Endothelial cell (in vitro differentiated cells): ENCODE measurements around the gene TBL1Y. TPM values are rescaled to one million over a fixed set of nuclear protein-coding genes. Genes with fewer than 3 reads are reported as not detected.
"Not testable (repeated sequence)": the region's sequence is repeated elsewhere in the genome, so short reads cannot be mapped to it uniquely, and the experiment has no call there.

Source experiments
- DNase-seq: peaks from one replicate; pipeline ENCODE4 v3.0.0; 2021; ENCODE audit warnings: low spot score
- H3K27ac Mint-ChIP-seq: one replicate; pipeline ENCODE4 v1.8.0; 2021; ENCODE audit warnings: mixed read lengths, inconsistent platforms; ENCODE audit not compliant: unreplicated experiment
- H3K27me3 Mint-ChIP-seq: one replicate; pipeline ENCODE4 v1.8.0; 2021; ENCODE audit warnings: mild to moderate bottlenecking, moderate library complexity, mixed read lengths, inconsistent platforms; ENCODE audit not compliant: unreplicated experiment
- H3K36me3 Mint-ChIP-seq: one replicate; pipeline ENCODE4 v1.8.0; 2021; ENCODE audit warnings: mild to moderate bottlenecking, low read depth, mixed read lengths, inconsistent platforms; ENCODE audit not compliant: unreplicated experiment
- H3K4me1 Mint-ChIP-seq: one replicate; pipeline ENCODE4 v1.8.0; 2021; ENCODE audit warnings: mild to moderate bottlenecking, mixed read lengths, inconsistent platforms; ENCODE audit not compliant: unreplicated experiment
- H3K4me3 Mint-ChIP-seq: one replicate; pipeline ENCODE4 v1.8.0; 2021; ENCODE audit warnings: mild to moderate bottlenecking, mixed read lengths, inconsistent platforms; ENCODE audit not compliant: unreplicated experiment
- H3K9me3 Mint-ChIP-seq: one replicate; pipeline ENCODE4 v1.8.0; 2021; ENCODE audit warnings: mixed read lengths, inconsistent platforms; ENCODE audit not compliant: unreplicated experiment
- long read RNA-seq: library from polyadenylated mRNA; unstranded; transcript quantifications from one replicate; pipeline ENCODE4 v2.0.0, GENCODE V29; 2020; ENCODE audit not compliant: unreplicated experiment
- total RNA-seq: library from RNA; stranded (reverse); fragmentation: NEBNext Ultra II Directional; extraction: Animal tissue kit (Norgen Biotek cat#: 25700); gene quantifications from one replicate; pipeline ENCODE4 v1.2.1, GENCODE V29; 2021; ENCODE audit not compliant: unreplicated experiment
- TF ChIP-seq, protein P1 (sequence below): fragments of 200-600 bp; sonication (generic); IDR thresholded peaks from one replicate; pipeline ENCODE4 v1.5.0; 2021; ENCODE audit warnings: antibody characterized with exemption; ENCODE audit not compliant: unreplicated experiment

Gene TBL1Y
- total RNA-seq, result 0.97 TPM
- long read RNA-seq, partial matches to known transcripts, result 0 of 2 reads
- long read RNA-seq, other reads (novel, unspliced or antisense), result 2 of 2 reads

DNA sequence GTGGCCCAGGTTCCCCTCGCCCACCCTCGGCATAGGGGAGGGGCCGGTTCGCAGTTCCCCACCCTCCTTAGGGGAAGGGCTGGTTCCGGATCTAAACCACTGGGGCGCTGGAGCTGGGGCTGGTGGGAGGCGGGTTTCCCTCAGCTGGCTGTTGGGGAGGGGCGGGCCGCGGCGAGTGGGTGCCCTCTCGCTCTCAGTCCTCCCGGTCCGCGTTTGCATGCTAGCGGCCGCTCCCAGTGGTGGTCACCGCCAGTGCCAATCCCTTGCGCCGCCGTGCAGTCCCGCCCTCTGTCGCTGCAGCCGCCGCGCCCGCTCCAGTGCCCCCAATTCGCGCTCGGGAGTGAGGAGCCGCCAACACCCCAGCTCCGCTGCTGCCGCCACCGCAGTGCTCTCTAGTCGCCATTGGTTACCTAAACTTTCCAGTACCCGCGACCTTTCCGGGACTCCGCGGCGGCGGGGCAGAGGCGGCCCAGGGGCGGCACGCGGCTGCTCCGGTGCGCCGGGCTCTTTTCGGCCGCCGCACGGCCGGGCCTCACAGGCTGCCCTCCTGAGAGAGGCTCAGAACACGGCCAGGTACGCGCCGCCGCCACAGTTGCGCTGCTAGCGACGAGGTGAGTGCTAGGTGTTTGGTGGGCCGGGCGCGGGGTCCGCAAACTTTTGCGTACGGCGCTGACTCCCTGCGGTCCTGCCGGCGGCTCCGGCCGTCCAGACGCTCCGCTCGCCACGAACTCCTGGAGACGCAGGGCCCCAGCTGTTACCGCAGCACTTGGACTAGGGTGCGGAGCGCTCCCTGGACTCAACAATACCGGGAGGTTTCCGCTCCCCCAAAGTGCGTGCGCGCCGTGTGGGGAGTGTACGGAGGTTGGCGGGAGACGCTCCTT lies at the start of gene TBL1Y:
TSS of gene TBL1Y (plus strand) at position 326 of the 881 bp plus-strand sequence. CDS start 114,388 bp downstream, outside the sequence.
- H3K4me3 Mint-ChIP-seq, result peak within 1 kb of the TSS; percentile 85
- peaks cover 3% of the 10 kb centered on the region for H3K4me1 Mint-ChIP-seq
- TF ChIP-seq, protein P1, sequence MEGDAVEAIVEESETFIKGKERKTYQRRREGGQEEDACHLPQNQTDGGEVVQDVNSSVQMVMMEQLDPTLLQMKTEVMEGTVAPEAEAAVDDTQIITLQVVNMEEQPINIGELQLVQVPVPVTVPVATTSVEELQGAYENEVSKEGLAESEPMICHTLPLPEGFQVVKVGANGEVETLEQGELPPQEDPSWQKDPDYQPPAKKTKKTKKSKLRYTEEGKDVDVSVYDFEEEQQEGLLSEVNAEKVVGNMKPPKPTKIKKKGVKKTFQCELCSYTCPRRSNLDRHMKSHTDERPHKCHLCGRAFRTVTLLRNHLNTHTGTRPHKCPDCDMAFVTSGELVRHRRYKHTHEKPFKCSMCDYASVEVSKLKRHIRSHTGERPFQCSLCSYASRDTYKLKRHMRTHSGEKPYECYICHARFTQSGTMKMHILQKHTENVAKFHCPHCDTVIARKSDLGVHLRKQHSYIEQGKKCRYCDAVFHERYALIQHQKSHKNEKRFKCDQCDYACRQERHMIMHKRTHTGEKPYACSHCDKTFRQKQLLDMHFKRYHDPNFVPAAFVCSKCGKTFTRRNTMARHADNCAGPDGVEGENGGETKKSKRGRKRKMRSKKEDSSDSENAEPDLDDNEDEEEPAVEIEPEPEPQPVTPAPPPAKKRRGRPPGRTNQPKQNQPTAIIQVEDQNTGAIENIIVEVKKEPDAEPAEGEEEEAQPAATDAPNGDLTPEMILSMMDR, result no peak
- H3K9me3 Mint-ChIP-seq, result no peaks in the 10 kb centered on the region
- H3K27ac Mint-ChIP-seq, result no peak within 1 kb of the TSS
- H3K27me3 Mint-ChIP-seq, result peaks cover 2% of the 10 kb centered on the region
- no peaks in the 10 kb centered on the region for H3K36me3 Mint-ChIP-seq
- DNase-seq, result peak; percentile 38

DNA sequence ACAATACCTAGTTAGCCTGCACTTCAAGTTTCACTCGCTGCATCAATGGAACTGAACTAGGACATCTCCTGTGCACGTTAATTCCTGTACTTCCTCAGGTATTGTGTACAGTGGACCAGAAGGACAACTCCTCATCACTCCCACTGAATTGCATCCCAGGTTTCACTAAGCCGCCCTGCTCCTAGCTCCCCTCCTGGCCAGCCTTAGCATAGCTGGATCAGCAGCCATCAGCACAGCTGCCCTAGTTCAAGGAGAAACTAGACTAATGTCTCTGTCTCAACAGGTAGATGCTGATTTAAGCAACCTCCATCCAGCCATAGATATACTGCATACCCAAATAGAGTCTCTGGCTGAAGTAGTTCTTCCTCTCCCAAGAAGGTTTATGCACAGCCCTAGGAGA lies 16.0 kb upstream of the TBL1Y start:
- peaks cover 4% of the 10 kb centered on the region for H3K27me3 Mint-ChIP-seq

DNA sequence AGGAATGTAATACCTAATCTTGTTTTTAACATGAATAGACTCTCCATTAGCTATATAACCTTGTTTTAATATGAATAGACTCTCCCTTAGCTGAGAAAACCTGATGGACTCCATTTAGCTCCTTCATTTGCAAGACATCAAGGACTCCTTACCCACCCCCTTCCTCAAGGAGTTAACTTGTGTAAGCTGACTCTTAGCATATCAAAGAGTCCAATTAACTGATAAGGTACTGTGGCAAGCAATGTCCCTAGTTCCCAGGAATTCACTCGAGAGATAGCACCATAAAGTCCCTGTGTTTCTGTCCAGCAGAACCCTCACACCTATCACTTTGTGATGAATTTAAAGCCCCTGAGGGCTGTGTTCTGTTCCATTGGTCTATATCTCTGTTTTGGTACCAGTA lies 15.3 kb upstream of the TBL1Y start:
- Mint-ChIP-seq H3K4me3 (no peak overlapping the region), H3K27ac (no peak overlapping the region), H3K4me1 (no peaks in the 10 kb centered on the region), H3K36me3 (no peaks in the 10 kb centered on the region), H3K9me3 (no peaks in the 10 kb centered on the region), H3K27me3 (peaks cover 4% of the 10 kb centered on the region)
- TF ChIP-seq, protein P1, result no peak
- DNase-seq, result no peak

More for the DNA sequence above, 16.0 kb upstream of the TBL1Y start:
- no peak overlapping the region for H3K4me3 Mint-ChIP-seq
- no peaks in the 10 kb centered on the region for H3K36me3 Mint-ChIP-seq
- no peaks in the 10 kb centered on the region for H3K9me3 Mint-ChIP-seq
- H3K27ac Mint-ChIP-seq, result no peak overlapping the region
- no peak for DNase-seq
- TF ChIP-seq, protein P1, result no peak
- no peaks in the 10 kb centered on the region for H3K4me1 Mint-ChIP-seq

DNA sequence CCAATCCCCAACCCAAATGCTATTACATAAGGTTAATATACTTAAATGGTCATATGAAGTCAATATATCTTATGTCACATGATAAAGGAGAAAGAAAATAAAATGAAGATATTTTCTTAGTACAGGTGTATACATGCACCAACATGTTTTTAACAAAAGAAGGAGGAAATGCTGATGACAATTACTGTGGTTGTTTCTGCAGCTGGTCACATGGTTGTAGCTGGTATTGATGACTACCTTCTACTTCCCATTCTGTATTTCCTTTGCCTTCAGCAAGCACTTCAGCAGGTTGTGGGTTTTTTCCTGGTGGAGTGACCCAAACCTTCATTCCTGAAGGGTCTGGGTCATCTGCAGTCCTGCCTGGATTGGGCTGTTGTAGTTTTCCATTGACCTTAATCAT lies 8.4 kb upstream of the TBL1Y start:
- H3K4me1 Mint-ChIP-seq, H3K27ac Mint-ChIP-seq, H3K4me3 Mint-ChIP-seq, DNase-seq, H3K36me3 Mint-ChIP-seq, H3K27me3 Mint-ChIP-seq, H3K9me3 Mint-ChIP-seq: not testable (repeated sequence)

DNA sequence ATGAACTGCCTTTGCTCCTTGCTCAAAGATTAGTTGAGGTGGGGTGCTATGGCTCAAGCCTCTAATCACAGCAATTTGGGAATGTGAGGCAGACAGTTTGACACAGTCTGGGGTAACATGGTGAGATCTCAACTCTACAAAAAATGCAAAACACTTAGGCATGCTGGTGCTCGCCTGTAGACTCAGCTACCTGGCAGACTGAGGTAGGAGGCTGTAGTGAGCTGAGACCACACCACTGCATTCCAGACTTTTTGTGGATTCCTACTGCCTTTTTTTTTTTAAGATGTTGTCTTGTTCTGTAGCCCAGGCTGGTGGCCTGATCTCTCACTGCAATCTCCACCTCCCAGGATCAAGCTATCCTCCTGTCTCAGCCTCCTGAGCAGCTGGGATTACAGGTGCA lies 2.9 kb upstream of the TBL1Y start:
- no peak overlapping the region for H3K4me3 Mint-ChIP-seq
- no peaks in the 10 kb centered on the region for H3K9me3 Mint-ChIP-seq
- TF ChIP-seq, protein P1, result no peak
- peaks cover 3% of the 10 kb centered on the region for H3K4me1 Mint-ChIP-seq
- no peak overlapping the region for H3K27ac Mint-ChIP-seq
- H3K36me3 Mint-ChIP-seq, result no peaks in the 10 kb centered on the region
- H3K27me3 Mint-ChIP-seq, result peaks cover 2% of the 10 kb centered on the region
- DNase-seq, result no peak

DNA sequence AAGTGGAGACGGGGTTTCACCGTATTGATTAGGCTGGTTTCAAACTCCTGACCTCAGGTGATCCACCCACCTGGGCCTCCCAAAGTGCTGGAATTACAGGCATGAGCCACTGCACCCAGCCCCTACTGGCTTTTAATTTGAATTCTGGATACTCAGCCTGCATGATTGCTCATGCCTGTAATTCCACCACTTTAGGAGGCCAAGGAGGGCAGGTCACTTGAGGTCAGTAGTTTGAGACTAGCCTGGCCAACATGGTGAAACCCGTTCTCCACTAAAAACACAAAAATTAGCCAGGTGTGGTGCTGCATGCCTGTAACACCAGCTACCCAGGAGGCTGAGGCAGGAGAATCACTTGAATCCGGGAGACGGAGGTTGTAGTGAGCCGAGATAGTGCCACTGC lies 2.5 kb upstream of the TBL1Y start:
- not testable (repeated sequence) for H3K27me3 Mint-ChIP-seq, DNase-seq, H3K36me3 Mint-ChIP-seq, H3K27ac Mint-ChIP-seq, H3K9me3 Mint-ChIP-seq, H3K4me1 Mint-ChIP-seq, H3K4me3 Mint-ChIP-seq
